ENCODE results near the gene DUSP10. TPM values are rescaled to one million over a fixed set of nuclear protein-coding genes. Genes with fewer than 3 reads are reported as not detected.

Gene DUSP10
- total RNA-seq, 1 donor, result 26.8 TPM

- H3K4me3 ChIP-seq (ENCODE audit: low read depth, low read length), result no peak overlapping the region
- no peak for DNase-seq (ENCODE audit: low read depth)
- TF ChIP-seq CTCF (IDR thresholded peaks at IDR 0.05; ENCODE audit: insufficient read depth, low read length), result no peak
Observed at GRCh38 chr1:221728037-221728505, 13.8 kb downstream of the DUSP10 start.

GRCh38 chr1:221727146-221728036 is 14.5 kb downstream of the DUSP10 start:
- H3K4me3 ChIP-seq (ENCODE audit: low read depth, low read length), result no peak overlapping the region
- TF ChIP-seq CTCF (IDR thresholded peaks at IDR 0.05; ENCODE audit: insufficient read depth, low read length), result no peak
- DNase-seq (ENCODE audit: low read depth), result no peak

GRCh38 chr1:221725735-221726672 is 15.9 kb downstream of the DUSP10 start:
- DNase-seq (ENCODE audit: low read depth), result peak; percentile 55
- no peak overlapping the region for H3K4me3 ChIP-seq (ENCODE audit: low read depth, low read length)
- TF ChIP-seq CTCF (IDR thresholded peaks at IDR 0.05; ENCODE audit: insufficient read depth, low read length), result no peak

GRCh38 chr1:221724931-221725605 is 16.8 kb downstream of the DUSP10 start:
- TF ChIP-seq CTCF (IDR thresholded peaks at IDR 0.05; ENCODE audit: insufficient read depth, low read length), result no peak
- peak; percentile 72 for DNase-seq (ENCODE audit: low read depth)
- H3K4me3 ChIP-seq (ENCODE audit: low read depth, low read length), result no peak overlapping the region

GRCh38 chr1:221723848-221724236 is 18.0 kb downstream of the DUSP10 start:
- H3K4me3 ChIP-seq (ENCODE audit: low read depth, low read length), result no peak overlapping the region
- no peak for DNase-seq (ENCODE audit: low read depth)
- no peak for TF ChIP-seq CTCF (IDR thresholded peaks at IDR 0.05; ENCODE audit: insufficient read depth, low read length)

All from fibroblast of the aortic adventitia (primary cell).